DND-41 (cell line): ENCODE data around the gene SNX2.

Source experiments
- EZH2 ChIP-seq: IDR thresholded peaks from 3 replicates; pipeline ENCODE4 v1.6.1; 2012; ENCODE audit warnings: borderline replicate concordance, low read depth, mild to moderate bottlenecking, moderate library complexity, low read length, inconsistent platforms; ENCODE audit not compliant: severe bottlenecking
- TF ChIP-seq, protein P1 (sequence below): IDR thresholded peaks from 2 replicates; pipeline ENCODE4 v1.5.1; 2012; ENCODE audit warnings: borderline replicate concordance, low read length, moderate library complexity, mild to moderate bottlenecking; ENCODE audit not compliant: poor library complexity, severe bottlenecking; ENCODE audit errors: extremely low read depth

- TF ChIP-seq, protein P1, sequence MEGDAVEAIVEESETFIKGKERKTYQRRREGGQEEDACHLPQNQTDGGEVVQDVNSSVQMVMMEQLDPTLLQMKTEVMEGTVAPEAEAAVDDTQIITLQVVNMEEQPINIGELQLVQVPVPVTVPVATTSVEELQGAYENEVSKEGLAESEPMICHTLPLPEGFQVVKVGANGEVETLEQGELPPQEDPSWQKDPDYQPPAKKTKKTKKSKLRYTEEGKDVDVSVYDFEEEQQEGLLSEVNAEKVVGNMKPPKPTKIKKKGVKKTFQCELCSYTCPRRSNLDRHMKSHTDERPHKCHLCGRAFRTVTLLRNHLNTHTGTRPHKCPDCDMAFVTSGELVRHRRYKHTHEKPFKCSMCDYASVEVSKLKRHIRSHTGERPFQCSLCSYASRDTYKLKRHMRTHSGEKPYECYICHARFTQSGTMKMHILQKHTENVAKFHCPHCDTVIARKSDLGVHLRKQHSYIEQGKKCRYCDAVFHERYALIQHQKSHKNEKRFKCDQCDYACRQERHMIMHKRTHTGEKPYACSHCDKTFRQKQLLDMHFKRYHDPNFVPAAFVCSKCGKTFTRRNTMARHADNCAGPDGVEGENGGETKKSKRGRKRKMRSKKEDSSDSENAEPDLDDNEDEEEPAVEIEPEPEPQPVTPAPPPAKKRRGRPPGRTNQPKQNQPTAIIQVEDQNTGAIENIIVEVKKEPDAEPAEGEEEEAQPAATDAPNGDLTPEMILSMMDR, result no peak
- TF ChIP-seq EZH2, result no peak
These were observed 4.6 kb downstream of the SNX2 start for GRCh38 chr5:122779451-122779850.
